ENCODE results near the gene SEMA4F. TPM values are rescaled to one million over a fixed set of nuclear protein-coding genes. Genes with fewer than 3 reads are reported as not detected.
"Not testable (repeated sequence)": the region's sequence is repeated elsewhere in the genome, so short reads cannot be mapped to it uniquely, and the experiment has no call there.

SEMA4F gene
- total RNA-seq, 4 donors from 2014 or later = 3.5 to 8.2 (median 4.6) TPM

DNA sequence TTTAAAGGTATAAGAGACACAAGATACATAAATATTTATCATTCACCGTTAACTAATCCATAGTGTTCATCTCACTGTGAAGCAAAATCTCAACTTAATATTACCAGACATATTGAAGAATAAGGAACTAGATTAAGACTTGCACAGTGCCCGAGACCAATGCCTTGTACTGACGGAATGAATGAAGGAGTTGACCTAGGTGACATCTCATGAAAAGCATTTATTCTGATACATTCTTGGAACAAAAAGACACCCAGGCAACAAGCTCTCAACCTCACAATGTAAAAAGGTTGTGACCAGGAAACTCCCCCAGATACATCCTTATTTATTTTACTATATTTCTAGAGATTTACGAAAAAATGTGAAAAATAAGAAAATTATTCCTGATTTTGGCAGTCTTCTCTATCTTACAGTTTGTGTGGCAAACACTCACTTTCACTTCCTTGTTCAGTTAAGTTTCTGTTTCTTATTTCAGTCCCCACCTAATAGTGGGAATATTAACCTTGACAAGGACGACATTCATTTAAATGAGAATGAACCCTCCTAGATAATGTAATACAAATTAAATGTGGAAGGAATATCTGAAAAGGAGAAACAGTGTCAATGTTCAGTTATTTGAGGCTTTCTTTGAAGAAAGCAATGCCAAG, 34.3 kb upstream of the SEMA4F start:
- WGBS = 86% methylated on average over 5 of the region's 5 CpGs
- no peak for TF ChIP-seq POLR2AphosphoS5 (IDR thresholded peaks at IDR 0.05)
- no peak for TF ChIP-seq EP300 (IDR thresholded peaks at IDR 0.05)
- TF ChIP-seq, protein P1, sequence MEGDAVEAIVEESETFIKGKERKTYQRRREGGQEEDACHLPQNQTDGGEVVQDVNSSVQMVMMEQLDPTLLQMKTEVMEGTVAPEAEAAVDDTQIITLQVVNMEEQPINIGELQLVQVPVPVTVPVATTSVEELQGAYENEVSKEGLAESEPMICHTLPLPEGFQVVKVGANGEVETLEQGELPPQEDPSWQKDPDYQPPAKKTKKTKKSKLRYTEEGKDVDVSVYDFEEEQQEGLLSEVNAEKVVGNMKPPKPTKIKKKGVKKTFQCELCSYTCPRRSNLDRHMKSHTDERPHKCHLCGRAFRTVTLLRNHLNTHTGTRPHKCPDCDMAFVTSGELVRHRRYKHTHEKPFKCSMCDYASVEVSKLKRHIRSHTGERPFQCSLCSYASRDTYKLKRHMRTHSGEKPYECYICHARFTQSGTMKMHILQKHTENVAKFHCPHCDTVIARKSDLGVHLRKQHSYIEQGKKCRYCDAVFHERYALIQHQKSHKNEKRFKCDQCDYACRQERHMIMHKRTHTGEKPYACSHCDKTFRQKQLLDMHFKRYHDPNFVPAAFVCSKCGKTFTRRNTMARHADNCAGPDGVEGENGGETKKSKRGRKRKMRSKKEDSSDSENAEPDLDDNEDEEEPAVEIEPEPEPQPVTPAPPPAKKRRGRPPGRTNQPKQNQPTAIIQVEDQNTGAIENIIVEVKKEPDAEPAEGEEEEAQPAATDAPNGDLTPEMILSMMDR (IDR thresholded peaks at IDR 0.05) = no peak
- TF ChIP-seq POLR2A (IDR thresholded peaks at IDR 0.05) = no peak
- H3K27ac ChIP-seq = no peak overlapping the region

DNA sequence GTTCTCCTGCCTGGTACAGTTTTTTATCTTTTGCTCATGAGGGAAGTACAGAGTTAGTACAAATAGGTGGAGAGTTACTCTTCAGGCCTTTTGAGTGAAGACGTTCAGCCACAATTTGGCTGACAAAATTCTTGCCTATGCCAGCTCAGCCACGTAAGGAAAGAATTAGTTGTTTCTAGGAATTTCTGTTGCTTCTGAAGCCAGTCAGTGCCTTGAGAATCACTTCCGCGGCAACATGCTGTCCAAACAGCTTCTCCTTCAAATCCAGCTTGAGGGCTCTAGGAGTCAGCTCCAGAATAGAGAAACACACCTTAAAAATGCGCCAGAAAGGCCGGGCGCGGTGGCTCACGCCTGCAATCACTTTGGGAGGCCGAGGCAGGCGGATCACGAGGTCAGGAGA, 33.4 kb upstream of the SEMA4F start:
- no peak for TF ChIP-seq EP300 (IDR thresholded peaks at IDR 0.05)
- TF ChIP-seq POLR2AphosphoS5 (IDR thresholded peaks at IDR 0.05) = no peak
- TF ChIP-seq, protein P1 (IDR thresholded peaks at IDR 0.05) = no peak
- no peak for TF ChIP-seq POLR2A (IDR thresholded peaks at IDR 0.05)
- WGBS = 79% methylated on average over 12 of the region's 12 CpGs
- no peaks in the 10 kb centered on the region for H3K27me3 ChIP-seq

More for the DNA sequence above, 34.3 kb upstream of the SEMA4F start:
- Histone ChIP-seq H3K9me3 (no peaks in the 10 kb centered on the region), H3K4me1 (no peaks in the 10 kb centered on the region), H3K36me3 (no peaks in the 10 kb centered on the region), H3K27me3 (peaks cover under 1% of the 10 kb centered on the region), H3K4me3 (no peak overlapping the region)
- DNase-seq (ENCODE audit: low spot score in 2 of 2) = no peak

DNA sequence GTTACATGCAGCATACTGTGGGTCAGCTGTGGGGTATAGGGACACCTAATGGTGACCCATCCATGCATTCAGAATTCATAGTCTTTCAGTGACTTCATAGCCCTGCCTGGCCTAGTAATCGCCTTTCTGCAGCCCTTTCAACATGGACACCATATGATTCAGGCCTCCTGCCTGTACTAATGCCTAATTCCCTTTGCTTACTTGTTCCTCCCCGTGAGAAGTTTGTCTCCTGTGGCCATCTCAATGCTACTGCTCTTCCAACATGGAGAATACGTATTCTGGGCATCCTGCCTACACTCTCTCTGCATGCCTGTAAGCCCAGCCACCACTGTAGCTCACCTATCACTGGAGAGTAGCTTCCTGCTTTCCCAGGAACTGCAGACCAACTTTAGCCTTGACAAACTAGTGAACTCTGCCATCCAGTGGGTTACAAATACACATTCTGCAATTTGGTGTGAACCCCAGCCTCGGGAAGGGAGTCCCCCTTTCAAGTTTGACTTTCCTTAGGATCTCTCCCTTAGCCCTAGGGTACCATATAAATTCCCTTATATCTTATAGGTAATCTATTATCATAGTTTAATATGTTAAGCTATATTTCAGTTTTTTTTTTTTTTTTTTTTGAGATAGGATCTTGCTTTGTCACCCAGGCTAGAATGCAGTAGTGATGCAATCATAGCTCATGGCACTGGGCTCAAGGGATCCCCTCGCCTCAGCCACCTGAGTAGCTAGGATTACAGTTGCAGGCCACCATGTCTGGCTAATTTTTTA, 28.2 kb upstream of the SEMA4F start:
- Histone ChIP-seq H3K4me3 (no peak overlapping the region), H3K9me3 (no peaks in the 10 kb centered on the region), H3K27ac (no peak overlapping the region), H3K27me3 (no peaks in the 10 kb centered on the region), H3K4me1 (no peaks in the 10 kb centered on the region), H3K36me3 (no peaks in the 10 kb centered on the region)
- TF ChIP-seq, protein P1 (IDR thresholded peaks at IDR 0.05) = no peak
- TF ChIP-seq POLR2AphosphoS5 (IDR thresholded peaks at IDR 0.05) (no peak), POLR2A (IDR thresholded peaks at IDR 0.05) (no peak), EP300 (IDR thresholded peaks at IDR 0.05) (no peak)
- no peak for DNase-seq (ENCODE audit: low spot score in 2 of 2)
- WGBS = 78% methylated on average over 5 of the region's 5 CpGs

More for the DNA sequence above, 33.4 kb upstream of the SEMA4F start:
- Histone ChIP-seq H3K4me3 (no peak overlapping the region), H3K4me1 (no peaks in the 10 kb centered on the region), H3K36me3 (no peaks in the 10 kb centered on the region), H3K9me3 (no peaks in the 10 kb centered on the region), H3K27ac (no peak overlapping the region)
- no peak for DNase-seq (ENCODE audit: low spot score in 2 of 2)

DNA sequence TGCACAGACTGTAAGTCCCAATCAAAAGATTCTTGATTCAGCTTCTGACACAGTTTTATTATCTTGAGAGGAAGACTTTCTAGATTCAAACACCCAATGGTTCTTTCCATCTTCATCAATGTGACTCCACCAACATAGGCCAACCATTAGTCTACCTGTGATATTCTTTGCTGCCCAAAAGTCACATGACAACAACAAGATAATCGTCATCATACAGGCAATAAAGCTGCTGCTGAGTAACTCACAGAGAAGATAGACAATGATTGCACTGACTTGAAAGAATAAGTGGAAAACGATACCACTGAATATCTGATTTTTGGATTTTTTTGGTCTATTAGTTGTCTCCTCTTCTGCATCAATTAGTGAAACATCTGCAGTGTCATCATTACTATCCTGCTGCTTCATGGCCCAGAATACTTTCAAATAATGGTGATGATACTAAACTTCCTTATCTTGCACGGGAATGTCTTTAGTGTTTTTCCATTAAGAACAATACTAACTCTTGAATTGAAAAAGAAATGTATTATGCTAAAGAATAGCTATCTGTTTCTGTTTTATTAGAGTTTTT, 25.4 kb upstream of the SEMA4F start:
- DNase-seq (ENCODE audit: low spot score in 2 of 2) = no peak
- no peaks in the 10 kb centered on the region for H3K4me1 ChIP-seq
- H3K4me3 ChIP-seq = no peak overlapping the region
- H3K27me3 ChIP-seq = no peaks in the 10 kb centered on the region
- H3K27ac ChIP-seq = no peak overlapping the region
- no peaks in the 10 kb centered on the region for H3K36me3 ChIP-seq
- H3K9me3 ChIP-seq = no peaks in the 10 kb centered on the region
- WGBS = 62% methylated on average over 3 of the region's 3 CpGs
- TF ChIP-seq EP300 (IDR thresholded peaks at IDR 0.05) (no peak), POLR2AphosphoS5 (IDR thresholded peaks at IDR 0.05) (no peak), POLR2A (IDR thresholded peaks at IDR 0.05) (no peak)
- TF ChIP-seq, protein P1 (IDR thresholded peaks at IDR 0.05) = no peak

DNA sequence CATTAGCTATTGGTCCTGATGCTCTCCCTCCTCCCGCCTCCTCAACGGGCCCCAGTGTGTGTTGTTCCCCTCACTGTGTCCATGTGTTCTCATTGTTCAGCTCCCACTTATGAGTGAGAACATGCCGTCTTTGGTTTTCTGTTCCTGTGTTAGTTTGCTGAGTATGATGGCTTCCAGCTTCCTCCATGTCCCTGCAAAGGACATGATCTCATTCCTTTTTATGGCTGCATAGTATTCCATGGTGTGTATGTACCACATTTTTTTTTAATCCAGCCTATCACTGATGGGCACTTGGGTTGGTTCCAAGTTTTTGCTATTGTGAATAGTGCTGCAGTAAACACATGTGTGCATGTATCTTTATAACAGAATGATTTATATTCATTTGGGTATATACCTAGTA, 23.6 kb upstream of the SEMA4F start:
- not testable (repeated sequence) for DNase-seq (ENCODE audit: low spot score in 2 of 2)

More for the DNA sequence above, 23.6 kb upstream of the SEMA4F start:
- H3K4me3 ChIP-seq, H3K9me3 ChIP-seq, H3K27me3 ChIP-seq, H3K4me1 ChIP-seq, H3K27ac ChIP-seq, H3K36me3 ChIP-seq: not testable (repeated sequence)
- 99% methylated on average over 3 of the region's 3 CpGs for WGBS
